ENCODE results near the gene TEK.

TEK gene

GRCh38 chr9:27183701-27184100, 74.7 kb downstream of the TEK start:
- Histone ChIP-seq H3K79me2 (ENCODE audit: insufficient read depth, low read depth) (no peaks in the 10 kb centered on the region), H2AFZ (ENCODE audit: low read depth) (no peak overlapping the region), H3K4me3 (IDR thresholded peaks at IDR 0.05; ENCODE audit: insufficient read depth, low read depth, low read length) (no peak overlapping the region), H4K20me1 (ENCODE audit: insufficient read depth) (no peaks in the 10 kb centered on the region), H3K27ac (no peak overlapping the region), H3K27me3 (ENCODE audit: insufficient read depth, low read depth) (no peaks in the 10 kb centered on the region), H3K36me3 (ENCODE audit: insufficient read depth) (no peaks in the 10 kb centered on the region), H3K4me2 (no peak overlapping the region), H3K4me1 (ENCODE audit: low read depth, poor library complexity, severe bottlenecking) (no peaks in the 10 kb centered on the region), H3K9ac (no peak overlapping the region)
- TF ChIP-seq CTCF (conservative IDR thresholded peaks at IDR 0.05; ENCODE audit: low read depth, low read length), result no peak

- Histone ChIP-seq H3K4me3 (IDR thresholded peaks at IDR 0.05; ENCODE audit: insufficient read depth, low read depth, low read length) (no peak overlapping the region), H2AFZ (ENCODE audit: low read depth) (no peak overlapping the region), H3K79me2 (ENCODE audit: insufficient read depth, low read depth) (no peaks in the 10 kb centered on the region), H4K20me1 (ENCODE audit: insufficient read depth) (no peaks in the 10 kb centered on the region), H3K4me2 (no peak overlapping the region), H3K27me3 (ENCODE audit: insufficient read depth, low read depth) (no peaks in the 10 kb centered on the region), H3K36me3 (ENCODE audit: insufficient read depth) (no peaks in the 10 kb centered on the region), H3K9ac (no peak overlapping the region), H3K4me1 (ENCODE audit: low read depth, poor library complexity, severe bottlenecking) (no peaks in the 10 kb centered on the region), H3K27ac (no peak overlapping the region)
- TF ChIP-seq CTCF (conservative IDR thresholded peaks at IDR 0.05; ENCODE audit: low read depth, low read length), result no peak
Measured at GRCh38 chr9:27184556-27185351, 75.7 kb downstream of the TEK start.

- Histone ChIP-seq H3K27ac (no peak overlapping the region), H3K4me2 (no peak overlapping the region), H3K27me3 (ENCODE audit: insufficient read depth, low read depth) (no peaks in the 10 kb centered on the region), H3K4me1 (ENCODE audit: low read depth, poor library complexity, severe bottlenecking) (no peaks in the 10 kb centered on the region), H3K9ac (no peak overlapping the region), H2AFZ (ENCODE audit: low read depth) (no peak overlapping the region), H3K36me3 (ENCODE audit: insufficient read depth) (no peaks in the 10 kb centered on the region), H3K79me2 (ENCODE audit: insufficient read depth, low read depth) (no peaks in the 10 kb centered on the region), H3K4me3 (IDR thresholded peaks at IDR 0.05; ENCODE audit: insufficient read depth, low read depth, low read length) (no peak overlapping the region), H4K20me1 (ENCODE audit: insufficient read depth) (no peaks in the 10 kb centered on the region)
- no peak for TF ChIP-seq CTCF (conservative IDR thresholded peaks at IDR 0.05; ENCODE audit: low read depth, low read length)
Measured at GRCh38 chr9:27188426-27188825, 79.4 kb downstream of the TEK start.

- Histone ChIP-seq H3K27ac (no peak overlapping the region), H3K27me3 (ENCODE audit: insufficient read depth, low read depth) (no peaks in the 10 kb centered on the region), H3K4me2 (no peak overlapping the region), H4K20me1 (ENCODE audit: insufficient read depth) (no peaks in the 10 kb centered on the region), H3K4me3 (IDR thresholded peaks at IDR 0.05; ENCODE audit: insufficient read depth, low read depth, low read length) (no peak overlapping the region), H2AFZ (ENCODE audit: low read depth) (no peak overlapping the region), H3K79me2 (ENCODE audit: insufficient read depth, low read depth) (no peaks in the 10 kb centered on the region), H3K36me3 (ENCODE audit: insufficient read depth) (no peaks in the 10 kb centered on the region), H3K4me1 (ENCODE audit: low read depth, poor library complexity, severe bottlenecking) (no peaks in the 10 kb centered on the region), H3K9ac (no peak overlapping the region)
- TF ChIP-seq CTCF (conservative IDR thresholded peaks at IDR 0.05; ENCODE audit: low read depth, low read length), result no peak
Measured at GRCh38 chr9:27189426-27189825, 80.4 kb downstream of the TEK start.

Measured in KMS-11 (cell line).